Fibroblast of skin of scalp (primary cell): ENCODE measurements around the gene WDPCP.
"Not testable (repeated sequence)": the region's sequence is repeated elsewhere in the genome, so short reads cannot be mapped to it uniquely, and the experiment has no call there.

Source experiments
- DNase-seq: peaks from one replicate; pipeline ENCODE4 v3.0.0-alpha.2; 2013

WDPCP gene

GRCh38 chr2:63347361-63347760, 240.9 kb downstream of the WDPCP start:
- DNase-seq: no peak

- no peak for DNase-seq
Observed at GRCh38 chr2:63346411-63346810, 241.9 kb downstream of the WDPCP start.

- DNase-seq: no peak
Observed at GRCh38 chr2:63345285-63345633, 243.0 kb downstream of the WDPCP start.

- no peak for DNase-seq
Observed at GRCh38 chr2:63344575-63345284, 243.5 kb downstream of the WDPCP start.

GRCh38 chr2:63343397-63344109, 244.7 kb downstream of the WDPCP start:
- DNase-seq: no peak

GRCh38 chr2:63340443-63340842, 247.8 kb downstream of the WDPCP start:
- DNase-seq: no peak

- DNase-seq: no peak
Observed at GRCh38 chr2:63334910-63335309, 253.4 kb downstream of the WDPCP start.

- no peak for DNase-seq
Observed at GRCh38 chr2:63326473-63326872, 261.8 kb downstream of the WDPCP start.

- not testable (repeated sequence) for DNase-seq
Observed at GRCh38 chr2:63323662-63324061, 264.6 kb downstream of the WDPCP start.

GRCh38 chr2:63321973-63322372, 266.3 kb downstream of the WDPCP start:
- not testable (repeated sequence) for DNase-seq

- DNase-seq: no peak
Observed at GRCh38 chr2:63320669-63321068, 267.6 kb downstream of the WDPCP start.

GRCh38 chr2:63310614-63311013, 277.7 kb downstream of the WDPCP start:
- no peak for DNase-seq

GRCh38 chr2:63301481-63301880, 286.8 kb downstream of the WDPCP start:
- no peak for DNase-seq

- DNase-seq: no peak
Observed at GRCh38 chr2:63300835-63301234, 287.4 kb downstream of the WDPCP start.

- DNase-seq: no peak
Observed at GRCh38 chr2:63287956-63288355, 300.3 kb downstream of the WDPCP start.

GRCh38 chr2:63286520-63286919, 301.8 kb downstream of the WDPCP start:
- DNase-seq: not testable (repeated sequence)

GRCh38 chr2:63283273-63283672, 305.0 kb downstream of the WDPCP start:
- no peak for DNase-seq

GRCh38 chr2:63272560-63272959, 315.7 kb downstream of the WDPCP start:
- no peak for DNase-seq

- no peak for DNase-seq
Observed at GRCh38 chr2:63270717-63271116, 317.6 kb downstream of the WDPCP start.

- DNase-seq: no peak
Observed at GRCh38 chr2:63268946-63269345, 319.3 kb downstream of the WDPCP start.

- no peak for DNase-seq
Observed at GRCh38 chr2:63261137-63261621, 327.1 kb downstream of the WDPCP start.

- no peak for DNase-seq
Observed at GRCh38 chr2:63257473-63257872, 330.8 kb downstream of the WDPCP start.

- no peak for DNase-seq
Observed at GRCh38 chr2:63249161-63249560, 339.1 kb downstream of the WDPCP start.

- DNase-seq: no peak
Observed at GRCh38 chr2:63242747-63243146, 345.5 kb downstream of the WDPCP start.
